GM19324 (cell line): Measurements from ENCODE around the gene WDR20.

Source experiments
- ATAC-seq: cut with Tn5 transposase; IDR thresholded peaks from one replicate; pipeline ENCODE4 v1.9.1; 2021; ENCODE audit warnings: mild to moderate bottlenecking, moderate library complexity; ENCODE audit not compliant: unreplicated experiment, low FRiP score

Gene WDR20

DNA sequence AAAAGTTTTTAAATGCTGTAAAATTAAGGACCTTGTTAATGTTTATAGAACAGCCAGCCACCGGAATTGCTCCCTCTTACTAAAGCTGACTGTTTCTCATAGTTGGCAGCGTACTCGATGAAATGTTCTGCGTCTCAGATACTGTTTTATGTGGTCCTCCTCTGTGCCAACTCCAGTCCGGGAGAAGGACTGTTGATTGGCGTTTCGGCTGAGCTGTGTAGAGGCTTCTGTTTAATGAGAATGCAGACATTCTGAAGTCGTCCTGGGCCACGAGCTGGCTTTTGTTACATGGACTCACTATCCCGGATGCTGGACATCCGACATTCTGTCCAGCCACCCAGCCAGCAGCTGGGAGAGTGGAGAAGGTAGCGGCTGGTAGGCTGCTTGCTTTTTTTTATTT is 75.4 kb downstream of the WDR20 start:
- no peak for ATAC-seq

DNA sequence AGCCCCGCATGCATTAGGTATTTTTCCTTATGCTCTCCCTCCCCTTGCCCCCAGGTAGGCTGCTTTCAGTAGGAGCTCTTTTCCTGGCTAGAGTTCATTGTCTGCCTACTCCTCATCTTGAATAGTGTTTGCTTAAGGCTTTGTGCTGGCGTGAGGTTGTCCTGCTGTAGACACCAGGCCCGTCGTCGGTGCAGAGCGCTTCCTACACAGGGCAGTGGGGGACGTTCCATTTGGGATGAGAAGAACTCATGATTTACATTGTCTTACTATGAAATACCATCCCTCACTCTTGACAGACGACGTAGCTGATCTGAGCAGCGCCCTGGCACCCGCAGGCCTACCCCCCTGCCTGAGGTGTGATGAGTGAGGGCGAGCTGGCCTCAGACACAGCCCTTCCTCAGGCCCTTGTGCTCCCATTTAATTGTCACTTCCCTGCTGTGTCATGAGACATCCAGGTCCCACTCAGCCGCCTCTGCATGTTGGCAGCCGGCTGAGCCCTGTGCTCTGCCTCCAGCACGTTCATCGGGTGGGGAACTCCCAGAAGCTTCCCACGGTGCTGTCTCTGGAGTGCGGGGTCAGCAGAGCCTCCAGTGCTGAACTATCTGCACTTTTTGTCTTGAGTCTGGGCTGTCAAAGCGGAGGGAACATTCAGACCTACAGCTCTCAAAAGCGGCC is 76.0 kb downstream of the WDR20 start:
- no peak for ATAC-seq

DNA sequence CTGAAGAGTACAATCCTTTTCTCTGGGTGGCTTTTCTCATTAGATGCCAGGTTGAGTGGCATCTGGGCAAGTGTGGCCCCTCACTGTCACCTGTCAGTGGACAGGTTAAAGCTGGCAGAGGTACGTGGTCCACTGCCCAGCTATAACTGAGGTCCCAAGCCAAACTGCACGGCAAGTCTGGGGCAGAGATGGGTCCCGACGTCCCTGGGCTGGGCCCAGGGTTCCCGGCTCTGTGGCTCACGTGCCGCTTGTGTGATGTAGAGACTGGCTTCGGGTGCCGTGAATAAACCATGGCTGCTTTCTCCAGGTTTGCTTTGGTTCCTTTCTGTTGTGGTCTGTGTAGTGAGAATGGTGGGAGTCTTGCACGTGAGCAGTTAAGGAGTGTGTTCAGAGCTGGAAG is 77.7 kb downstream of the WDR20 start:
- ATAC-seq: no peak

DNA sequence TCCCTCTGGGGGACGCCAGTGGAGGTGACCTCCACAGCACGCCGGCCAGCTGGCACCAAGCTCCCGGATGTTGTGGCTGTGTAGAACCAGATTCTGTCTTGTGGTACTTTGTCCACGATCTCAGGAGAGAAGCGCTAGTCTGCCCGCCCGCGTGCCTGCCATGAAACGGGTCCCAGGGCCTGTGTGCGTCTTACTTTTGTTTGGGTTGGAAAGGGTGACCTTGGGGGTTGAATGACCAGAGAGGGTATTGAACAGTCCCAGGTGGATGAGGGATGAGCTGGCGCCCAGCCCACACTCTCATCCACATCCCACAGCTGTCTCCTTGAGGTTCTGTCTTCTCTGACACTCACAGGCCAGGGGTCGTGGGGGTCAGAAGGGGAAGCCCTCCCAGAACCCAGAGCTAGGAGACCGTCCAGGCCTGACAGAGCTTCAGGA is 78.3 kb downstream of the WDR20 start:
- ATAC-seq: no peak

DNA sequence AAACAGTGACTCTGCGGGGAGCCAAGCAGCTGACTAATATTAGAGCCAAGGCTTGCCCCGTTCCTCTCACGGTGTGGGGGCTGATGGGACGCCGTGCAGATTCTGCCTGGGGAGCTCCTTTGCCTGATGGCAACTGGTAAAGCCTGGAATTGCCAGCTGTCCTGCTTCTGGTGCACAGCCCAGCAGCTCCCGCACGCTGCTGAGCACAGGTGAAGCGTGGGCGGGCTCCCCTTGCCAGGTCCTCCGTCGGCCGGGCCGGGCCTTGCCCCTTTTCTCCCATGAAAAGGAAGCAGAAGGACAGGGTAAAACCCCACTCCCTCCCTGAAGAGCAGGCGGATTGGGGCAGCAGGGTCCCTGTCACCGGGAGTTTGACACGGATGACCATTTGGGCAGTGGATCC is 79.0 kb downstream of the WDR20 start:
- ATAC-seq: no peak

DNA sequence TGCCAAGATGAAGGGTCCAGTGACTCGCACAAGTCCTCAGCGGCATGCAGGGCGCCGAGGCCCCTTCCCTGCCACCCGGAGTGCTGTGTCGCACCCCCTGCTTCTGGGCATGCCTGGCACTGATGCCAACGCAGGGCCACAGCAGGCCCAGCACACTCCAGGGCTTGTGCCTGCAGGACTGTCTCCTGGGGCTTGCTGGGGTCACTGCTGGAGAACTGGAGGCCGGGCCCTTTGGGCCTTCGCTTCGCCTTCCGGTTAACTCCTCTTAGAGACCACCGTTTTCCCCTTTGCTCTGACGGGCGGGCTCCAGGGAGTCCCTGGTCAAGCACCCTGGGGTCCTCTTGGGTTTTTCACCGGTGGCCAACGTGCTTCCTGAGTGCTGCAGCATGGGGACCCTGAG is 79.6 kb downstream of the WDR20 start:
- no peak for ATAC-seq

DNA sequence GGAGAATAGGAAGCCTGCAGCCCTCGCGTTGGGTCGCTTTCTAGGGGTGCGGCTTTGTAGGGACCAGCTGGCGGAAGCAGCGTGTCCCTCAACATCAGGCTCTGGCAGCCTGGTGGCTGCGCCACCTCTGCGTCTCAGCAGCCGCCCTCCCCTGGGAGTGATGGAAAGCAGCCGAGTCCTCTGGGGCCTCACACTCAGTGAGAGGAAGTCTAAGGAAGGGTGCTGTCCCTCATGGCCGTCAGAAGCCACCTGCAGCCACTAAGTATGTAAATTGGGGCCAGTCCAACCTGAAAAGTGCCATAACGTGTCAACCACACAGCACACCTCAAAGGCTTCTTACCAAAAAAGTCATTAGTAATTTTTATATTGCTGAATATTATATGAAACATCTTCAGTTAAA is 80.3 kb downstream of the WDR20 start:
- ATAC-seq: peak; percentile 75

DNA sequence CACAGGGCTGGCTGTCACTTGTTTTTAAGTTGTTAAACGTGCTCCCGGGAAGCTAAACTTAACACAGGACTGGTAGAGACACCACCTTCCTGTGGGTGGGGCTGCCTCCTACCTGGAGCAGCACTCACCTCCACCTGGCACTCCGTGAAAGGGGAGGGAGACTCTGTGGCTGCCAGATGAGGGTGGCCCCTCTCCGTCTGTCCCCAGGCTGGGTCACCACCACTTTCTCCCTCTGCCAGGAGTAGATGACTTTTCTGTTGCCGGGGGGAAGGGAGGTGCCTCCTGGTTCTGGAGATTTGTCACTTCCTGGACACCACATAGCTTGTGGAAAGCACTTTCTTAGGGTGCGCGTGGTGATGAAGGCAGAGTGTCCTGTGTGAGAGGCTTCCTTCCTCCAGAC is 81.3 kb downstream of the WDR20 start:
- no peak for ATAC-seq

DNA sequence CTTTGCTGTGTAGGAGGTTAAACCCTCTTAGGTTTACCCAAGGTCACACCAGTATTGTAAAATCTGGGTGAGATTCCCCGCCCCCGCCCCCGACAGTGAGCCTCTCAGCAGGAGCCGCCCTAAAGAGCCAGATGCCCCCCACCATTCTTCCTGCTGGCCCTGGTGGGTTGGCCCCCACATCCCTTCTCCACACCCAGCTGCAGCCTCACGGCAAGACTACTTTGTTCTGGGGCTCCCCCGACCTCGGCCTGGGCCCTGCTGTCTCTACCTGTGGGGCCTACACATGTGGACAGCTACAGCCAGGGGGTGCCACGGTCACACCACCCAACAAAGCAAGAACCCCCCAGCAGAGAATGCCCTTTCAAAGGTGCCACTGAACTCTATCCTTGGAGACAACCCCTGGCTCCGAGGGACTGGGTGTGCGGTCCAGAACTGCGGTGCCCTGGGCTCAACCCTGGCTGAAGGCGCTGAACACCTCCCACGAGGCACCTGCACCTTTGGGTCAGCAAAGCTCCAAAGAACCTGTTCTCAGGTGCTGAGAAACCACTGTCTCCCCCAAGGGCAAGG is 82.4 kb downstream of the WDR20 start:
- no peak for ATAC-seq

DNA sequence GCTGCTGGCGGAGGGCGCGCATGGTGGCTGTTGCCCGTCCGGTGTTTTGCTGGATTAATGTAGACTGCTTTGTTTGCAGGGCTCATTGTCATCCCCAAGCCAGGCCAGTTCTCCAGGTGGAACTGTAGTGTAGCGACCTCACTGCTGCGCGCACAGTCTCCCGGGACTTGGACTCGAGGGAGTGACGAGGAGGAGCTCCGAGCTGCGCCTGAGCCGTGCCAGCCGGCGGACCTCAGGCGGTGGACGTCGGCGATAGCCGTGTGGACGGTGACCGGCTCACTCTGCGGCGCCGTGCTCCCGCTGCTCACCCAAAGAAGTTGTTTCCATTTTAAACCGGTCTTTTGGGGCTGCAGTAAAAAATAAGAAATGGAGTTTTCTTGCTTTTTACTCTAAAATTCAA is 83.1 kb downstream of the WDR20 start:
- ATAC-seq: no peak

DNA sequence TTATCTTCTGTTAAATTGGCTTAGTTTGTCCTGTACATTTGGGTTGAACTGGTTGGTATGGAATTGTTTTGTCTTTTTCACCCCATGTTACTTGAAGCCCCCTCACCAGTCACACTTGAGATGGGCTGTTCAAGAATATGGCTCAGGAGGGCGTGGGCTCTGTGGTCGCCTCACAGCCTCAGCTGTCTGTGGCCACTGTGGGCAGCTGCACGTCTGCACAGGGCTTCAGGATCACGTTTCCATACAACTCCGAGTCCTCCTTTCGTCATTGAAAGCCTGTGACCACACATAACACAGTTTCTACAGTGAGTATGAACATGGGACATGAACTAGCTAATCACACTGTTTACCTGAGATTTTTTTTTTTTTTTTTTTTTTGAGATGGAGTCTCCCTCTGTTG is 84.0 kb downstream of the WDR20 start:
- ATAC-seq: no peak

DNA sequence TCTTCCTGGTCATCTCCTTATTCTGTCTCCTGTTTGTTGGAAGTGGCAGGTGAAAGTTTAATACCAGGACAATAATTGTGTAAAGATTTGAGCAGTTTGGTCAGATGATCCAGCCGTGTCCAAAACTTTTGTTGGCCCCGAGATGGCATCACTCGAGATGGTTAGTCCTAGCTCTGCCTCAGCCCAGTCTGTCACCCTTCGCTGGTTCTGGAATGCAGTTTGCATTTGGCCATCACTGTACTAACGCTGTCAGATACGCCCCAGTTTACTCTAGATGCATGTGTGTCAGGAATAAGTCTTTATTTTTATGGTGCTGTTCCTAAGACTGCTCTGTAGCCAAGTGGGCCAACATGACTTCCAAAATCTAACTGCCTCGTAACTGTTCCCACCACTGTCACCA is 85.7 kb downstream of the WDR20 start:
- ATAC-seq: no peak

DNA sequence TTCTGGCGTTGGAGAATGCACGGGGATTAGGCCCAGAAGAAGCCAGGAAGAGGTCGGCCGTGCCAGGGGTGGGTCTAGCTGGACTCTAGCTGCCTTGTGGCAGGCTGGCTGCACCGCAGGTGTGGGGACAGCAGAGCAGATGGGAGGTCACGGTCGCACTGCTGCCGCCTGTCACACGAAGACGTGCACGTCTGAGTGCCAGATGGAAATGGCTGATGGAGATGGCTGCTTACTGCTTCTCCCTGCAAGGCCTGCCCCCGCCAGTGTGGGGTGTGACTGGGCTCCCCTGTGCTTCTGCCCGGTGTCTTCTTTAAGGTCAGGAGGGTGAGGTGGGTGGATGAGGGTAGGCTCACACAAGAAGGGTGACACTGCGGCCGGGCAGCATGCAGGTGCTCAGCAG is 86.2 kb downstream of the WDR20 start:
- ATAC-seq: no peak

DNA sequence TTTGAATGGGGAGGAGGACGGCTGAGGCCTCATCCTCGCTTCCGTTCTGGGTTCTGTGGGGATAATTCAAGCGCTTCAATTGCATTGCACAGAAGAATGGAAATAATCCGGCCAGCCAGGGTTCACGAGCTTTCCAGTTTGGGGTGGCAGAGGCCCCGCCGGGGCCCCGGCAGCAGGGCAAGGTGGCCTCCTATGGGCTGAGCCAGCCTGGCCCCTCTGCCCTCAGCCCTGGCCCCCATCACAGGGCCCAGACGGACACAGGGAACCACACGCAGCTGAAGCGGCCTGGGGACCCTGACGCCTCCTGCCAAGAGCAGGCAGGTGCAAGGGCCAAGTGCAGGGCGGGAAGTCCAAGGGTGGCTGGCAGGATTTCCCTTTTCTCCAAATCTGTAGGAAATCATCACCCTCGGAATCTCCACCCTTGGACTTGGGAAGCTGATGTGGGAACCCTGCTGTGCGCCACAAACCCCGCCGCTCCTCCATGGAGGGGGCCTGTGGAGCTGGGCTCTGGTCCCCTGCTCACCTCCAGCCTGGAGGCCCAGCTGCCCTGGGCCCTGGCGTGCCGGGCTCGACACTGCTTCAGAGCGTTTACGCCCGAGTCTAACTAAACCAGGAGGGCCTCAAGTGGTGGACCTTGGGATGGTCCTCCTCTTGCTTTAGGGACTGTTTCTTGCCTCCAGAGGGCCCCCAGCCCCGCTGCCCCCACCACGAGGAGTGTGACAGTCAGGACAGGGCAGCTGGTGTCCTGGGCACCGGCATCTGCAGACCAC is 86.8 kb downstream of the WDR20 start:
- no peak for ATAC-seq

DNA sequence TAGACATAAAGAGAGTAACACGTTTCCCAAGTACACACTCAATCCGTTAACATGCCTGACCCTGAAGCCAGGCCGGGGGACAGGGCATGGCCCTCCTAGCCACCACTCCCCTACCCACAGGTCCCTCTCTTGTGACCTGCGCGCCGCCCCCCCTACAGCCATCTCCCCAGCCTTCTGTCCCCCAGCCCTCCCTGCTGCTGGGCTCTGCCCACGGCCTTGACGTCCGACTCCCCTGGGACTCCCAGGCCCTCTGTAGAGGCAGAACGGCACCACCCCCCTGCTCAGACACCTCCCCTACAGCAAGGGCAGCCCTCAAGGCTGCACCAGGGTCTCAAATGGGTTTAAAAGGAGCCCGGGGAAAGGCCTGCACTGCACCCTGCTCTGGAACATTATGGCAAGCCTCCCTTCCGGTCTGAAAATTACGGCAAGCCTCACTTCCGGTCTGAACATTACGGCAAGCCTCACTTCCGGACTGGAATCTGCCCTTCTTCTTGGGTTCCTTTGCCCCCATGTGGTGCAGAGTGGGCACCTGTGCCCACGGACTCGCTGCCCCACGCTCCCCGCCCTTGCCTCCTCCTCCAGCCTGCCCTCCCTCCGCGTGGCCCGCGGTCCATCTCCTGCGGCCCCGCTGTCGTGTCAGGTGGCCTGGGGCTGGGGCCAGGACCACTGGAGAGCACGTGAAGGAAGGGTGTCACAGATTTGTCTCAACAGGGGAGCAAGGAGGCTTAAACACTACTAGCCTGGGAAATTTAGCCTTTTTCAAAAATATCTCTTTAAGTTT is 87.7 kb downstream of the WDR20 start:
- no peak for ATAC-seq

DNA sequence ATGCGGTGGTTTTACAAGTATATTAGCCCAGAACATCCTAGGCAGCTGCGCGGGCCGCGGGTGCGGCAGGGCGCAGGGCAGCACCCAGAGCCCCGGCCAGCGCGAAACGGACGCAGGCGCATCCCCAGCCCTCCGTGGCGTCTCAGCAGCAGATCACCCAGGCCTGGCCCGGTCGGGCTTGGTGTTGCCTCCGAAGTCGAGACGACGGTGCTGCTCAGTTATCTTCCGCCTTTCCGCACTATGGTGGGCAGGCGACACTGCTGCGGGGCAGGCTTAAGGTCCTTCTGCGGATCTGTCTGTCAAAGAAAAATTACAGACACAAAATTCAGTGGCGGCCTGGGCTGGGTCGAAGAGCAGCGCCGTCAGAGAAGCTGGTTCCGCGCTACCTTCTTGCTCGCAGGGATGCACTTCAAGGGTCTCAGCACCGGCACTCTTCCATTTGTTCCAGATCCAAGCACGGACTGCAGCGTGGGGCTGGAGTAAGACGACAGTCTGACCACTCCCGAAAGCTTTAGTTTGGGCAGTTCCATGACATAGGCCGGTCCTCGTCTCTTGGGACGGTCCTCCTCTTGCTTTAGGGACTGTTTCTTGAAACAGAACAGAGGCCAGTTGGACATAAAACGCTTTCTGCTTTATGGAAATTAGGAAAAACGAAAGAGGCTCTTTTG is 89.5 kb downstream of the WDR20 start:
- ATAC-seq: no peak

DNA sequence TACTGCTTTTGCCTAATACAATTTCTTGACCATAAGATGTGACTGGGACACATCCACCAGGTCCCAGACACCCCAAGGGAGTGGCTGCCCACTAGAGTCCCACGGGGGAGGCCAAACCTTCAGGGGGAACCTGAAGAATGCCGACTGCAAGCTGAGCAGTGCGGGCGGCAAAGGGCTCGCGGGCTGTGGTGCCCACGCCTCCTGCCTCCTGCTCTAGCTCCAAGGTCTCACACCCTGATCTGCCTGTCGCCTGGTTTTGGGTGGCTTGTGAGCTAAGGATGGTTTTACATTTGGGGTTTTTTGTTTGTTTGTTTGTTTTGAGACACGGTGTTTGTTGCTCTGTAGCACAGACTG is 90.0 kb downstream of the WDR20 start:
- no peak for ATAC-seq

DNA sequence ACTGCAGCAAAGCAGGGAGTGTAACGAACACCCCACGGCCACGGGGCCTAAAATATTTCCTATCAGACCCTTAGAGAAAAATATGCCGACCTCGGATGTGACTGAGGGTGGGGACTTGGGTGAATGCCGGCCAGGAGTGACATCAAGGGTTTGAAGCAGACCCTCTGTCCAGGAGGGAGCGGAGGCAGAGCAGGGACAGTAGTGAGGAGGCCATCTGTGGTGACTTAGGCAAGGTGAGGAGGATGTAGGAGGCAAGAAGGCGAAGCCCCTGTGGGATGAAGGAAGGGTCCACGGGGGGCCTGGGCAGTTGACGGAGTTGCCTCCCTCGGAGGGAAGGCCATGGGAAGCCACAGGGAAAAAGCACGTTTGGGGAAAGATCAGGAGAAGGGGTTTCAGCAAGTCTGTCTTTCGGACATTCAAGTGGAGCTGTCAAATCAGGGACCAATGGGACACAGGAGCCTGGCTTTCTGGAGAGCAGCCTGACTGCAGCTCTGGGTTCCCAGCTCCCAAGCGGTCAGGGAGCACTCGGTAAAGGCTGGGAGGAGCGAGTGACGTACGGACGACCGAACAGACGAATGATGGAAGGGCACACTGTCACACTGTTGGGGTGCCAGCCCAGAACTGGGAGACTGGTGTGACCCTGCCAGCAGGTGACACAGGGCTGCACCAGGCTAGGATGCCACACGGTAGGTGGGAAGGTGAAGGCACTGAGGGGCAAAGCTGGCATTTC is 90.9 kb downstream of the WDR20 start:
- ATAC-seq: no peak

DNA sequence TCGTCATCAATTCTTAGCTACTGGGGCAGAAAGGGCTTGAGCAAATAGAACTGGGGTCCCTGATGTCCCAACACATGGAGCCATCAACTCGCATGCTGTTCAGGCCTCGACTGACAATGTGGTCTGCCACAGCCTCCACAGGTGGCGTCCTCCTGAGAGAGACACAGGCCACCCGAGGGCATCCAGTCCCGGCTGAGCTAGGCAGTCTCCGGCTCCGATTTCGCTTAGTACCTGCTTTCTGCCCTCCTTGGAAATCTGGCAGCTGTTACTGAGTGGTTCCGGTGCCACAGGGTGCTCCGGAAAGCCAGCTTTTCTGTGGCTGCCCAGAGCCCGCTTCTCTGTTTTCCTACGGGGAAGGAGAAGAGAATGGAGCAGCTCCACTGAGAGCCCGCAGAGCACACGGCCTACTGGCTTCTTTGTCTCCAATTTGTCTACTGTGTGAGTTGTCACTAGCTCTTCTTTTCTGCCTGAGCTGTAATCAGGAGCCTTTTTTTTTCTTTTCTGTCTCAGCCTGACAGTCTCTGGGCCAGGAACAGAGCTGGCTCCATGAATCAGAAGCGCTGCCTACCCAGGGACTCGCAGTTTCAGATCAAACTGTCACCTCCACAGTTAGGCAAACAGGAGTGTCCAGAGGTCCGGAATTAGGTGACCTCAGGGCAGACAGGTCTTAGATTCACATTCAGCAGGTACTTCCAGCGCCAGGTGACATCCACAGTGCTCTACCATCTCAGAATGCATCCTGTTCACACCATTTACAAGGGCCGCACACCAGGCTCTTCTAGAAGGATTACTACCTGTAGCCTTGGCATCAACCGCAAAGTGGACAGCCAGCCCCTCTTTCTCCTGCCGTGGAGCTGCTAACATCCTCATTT is 92.0 kb downstream of the WDR20 start:
- no peak for ATAC-seq
